Upper lobe of left lung (tissue), 6 donors: Measurements from ENCODE around the gene BBC3. TPM values are rescaled to one million over a fixed set of nuclear protein-coding genes. Genes with fewer than 3 reads are reported as not detected.

Source experiments
- small RNA-seq, 4 donors: library from RNA; depleted of rRNA; stranded (forward); fragments of <200 nt; gene quantifications; one replicate each; pipeline ENCODE3, GENCODE V24; 2016
- total RNA-seq, 6 donors: library from RNA; depleted of rRNA in 4 of 6; stranded (reverse); fragments of >200 nt in 4 of 6; gene quantifications; one replicate each; pipeline versions ENCODE4 v1.1.0 to v1.2.1, GENCODE V29; 2016 to 2021
- donor health status: DM: no; HTN: no; CAD: no; lungs with moderate emphysema.
- donor health status: DM: no; HTN: yes; CAD: no; lungs with severe emphysema.

BBC3 gene
- total RNA-seq, 6 donors from 2014 or later: 7.4 to 29.3 (median 15.9) TPM

Small RNA genes lying within 50 kb of the gene (small RNA-seq; reads per million reads assigned to genes)
- gene MIR3190: 0 reads per million in 4 donors

Other genes starting within 250 kb of the BBC3 start
- 10 to 100 TPM in 1 of 6 donors, 1 to 10 TPM in 3, under 1 TPM in 1, not detected in 1; 0.30 to 13.6 (median 1.1) TPM for gene NPAS1, start 211.4 kb downstream of the BBC3 start, total RNA-seq
- 10 to 100 TPM; 11.5 to 82.8 (median 49.4) TPM for gene TMEM160, start 182.6 kb downstream of the BBC3 start, total RNA-seq
- 10 to 100 TPM; 28.6 to 57.6 (median 44.1) TPM for gene ZC3H4, start 117.4 kb downstream of the BBC3 start, total RNA-seq
- 10 to 100 TPM; 31.1 to 61.2 (median 55.3) TPM for gene SAE1, start 100.4 kb downstream of the BBC3 start, total RNA-seq
- gene CCDC9, start 25.3 kb upstream of the BBC3 start, total RNA-seq: 10 to 100 TPM; 18.2 to 91.1 (median 35.0) TPM
- gene INAFM1, start 43.7 kb upstream of the BBC3 start, total RNA-seq: 10 to 100 TPM in 4 of 6 donors, 1 to 10 TPM in 1, under 1 TPM in 1; 0.59 to 28.3 (median 22.4) TPM
- 10 to 100 TPM; 20.3 to 87.3 (median 45.1) TPM for gene C5AR1, start 78.7 kb upstream of the BBC3 start, total RNA-seq
- gene C5AR2, start 101.0 kb upstream of the BBC3 start, total RNA-seq: 10 to 100 TPM in 3 of 6 donors, 1 to 10 TPM in 3; 3.8 to 22.9 (median 10.0) TPM
- gene DHX34, start 118.1 kb upstream of the BBC3 start, total RNA-seq: 10 to 100 TPM in 5 of 6 donors, 1 to 10 TPM in 1; 8.4 to 80.7 (median 19.4) TPM
- 1 to 10 TPM in 5 of 6 donors, not detected in 1; 1.7 to 7.1 (median 3.8) TPM for gene MEIS3, start 188.3 kb upstream of the BBC3 start, total RNA-seq
- gene SLC8A2, start 240.7 kb upstream of the BBC3 start, total RNA-seq: under 1 TPM in 3 of 6 donors, not detected in 3; 0.11 to 0.64 (median 0.15) TPM